ENCODE measurements around the gene NCBP2L.

- TF ChIP-seq ELF4 (IDR thresholded peaks at IDR 0.05) (no peak), L3MBTL2 (conservative IDR thresholded peaks at IDR 0.05) (no peak), SP1 (IDR thresholded peaks at IDR 0.05) (no peak), TARDBP (IDR thresholded peaks at IDR 0.05) (no peak)
Observed at GRCh38 chrX:107831071-107831730, 53.7 kb downstream of the NCBP2L start.
